Heart right ventricle (tissue), 16 donors: ENCODE measurements around the gene C5orf15. TPM values are rescaled to one million over a fixed set of nuclear protein-coding genes. Genes with fewer than 3 reads are reported as not detected.

ENCODE experiments used
- ATAC-seq, 8 donors: fragments of 200-7000 bp; cut with Tn5 transposase; one replicate each; pipeline ENCODE4 v1.9.1; 2020; ENCODE audit warnings: mild to moderate bottlenecking in 8 of 8, moderate library complexity in 8 of 8, moderate number of reproducible peaks in 1 of 8
- DNase-seq, 2 donors: peaks; one replicate each; pipeline ENCODE4 v3.0.0-alpha.2; 2020
- H3K27ac ChIP-seq, 10 donors: fragments of 200-600 bp; sonication (generic) in 2 of 10; one replicate each; pipeline versions ENCODE4 v1.5.0 to v1.8.0; 2020 to 2022; ENCODE audit warnings: mild to moderate bottlenecking in 3 of 10
- H3K27me3 ChIP-seq, 7 donors: fragments of 200-600 bp; one replicate each; pipeline ENCODE4 v1.8.0; 2021 to 2022; ENCODE audit warnings: mild to moderate bottlenecking in 2 of 7
- H3K36me3 ChIP-seq, 9 donors: fragments of 200-600 bp; sonication (generic) in 1 of 9; one replicate each; pipeline versions ENCODE4 v1.5.0 to v1.8.0; 2020 to 2022; ENCODE audit warnings: mild to moderate bottlenecking in 2 of 9
- H3K4me1 ChIP-seq, 9 donors: fragments of 200-600 bp; sonication (generic) in 1 of 9; one replicate each; pipeline versions ENCODE4 v1.5.0 to v1.8.0; 2020 to 2022; ENCODE audit warnings: mild to moderate bottlenecking in 4 of 9
- H3K4me3 ChIP-seq, 10 donors: fragments of 200-600 bp; sonication (generic) in 2 of 10; one replicate each; pipeline versions ENCODE4 v1.5.0 to v1.8.0; 2020 to 2022; ENCODE audit warnings: mild to moderate bottlenecking in 7 of 10, moderate library complexity in 2 of 10
- H3K9me3 ChIP-seq, 11 donors: fragments of 200-600 bp in 10 of 11; sonication (generic) in 2 of 11; one replicate each; pipeline versions ENCODE4 v1.5.0 to v1.8.0; 2013 to 2022; ENCODE audit warnings: mild to moderate bottlenecking in 2 of 11, control low read depth in 1 of 11, moderate library complexity in 1 of 11
- WGBS, 2 donors: extraction: QIAGEN DNeasy Blood & Tissue Kit; methylation state at CpG; one replicate each; pipeline ENCODE4 v1.1.7; 2013; ENCODE audit warnings: inconsistent platforms in 1 of 2; 5-methylcytosine and 5-hydroxymethylcytosine counted together
- intact Hi-C, 10 donors: fragments of 100-400 bp; cut with DNase I; formaldehyde crosslinking; loops; one replicate each; pipeline versions ENCODE4 v1.11.1 to v1.14.2; 2022
- polyA plus RNA-seq, 2 donors: library from polyadenylated mRNA; stranded (reverse); fragments of 200-250 nt; gene quantifications; one replicate each; pipeline ENCODE4 v1.2.3, GENCODE V29; 2013
- total RNA-seq, 10 donors: library from RNA; stranded (reverse); fragmentation: NEBNext Ultra II Directional in 3 of 10; extraction: Animal tissue kit (Norgen Biotek cat#: 25700) in 3 of 10; gene quantifications; one replicate each; pipeline versions ENCODE4 v1.2.1 to v1.2.4, GENCODE V29; 2021 to 2023
- TF ChIP-seq, protein P1 (sequence below), 9 donors: fragments of 200-600 bp; sonication (generic) in 2 of 9; IDR thresholded peaks; one replicate each; pipeline versions ENCODE4 v1.5.0 to v1.8.0; 2021 to 2022; ENCODE audit warnings: antibody characterized with exemption in 9 of 9, mild to moderate bottlenecking in 5 of 9, moderate library complexity in 1 of 9
- donor health status: Arrhythmogenic right ventricular cardiomyopathy.
- donor health status: ischemic (EF 13 %, LVEDD 7.1; RV severe dilation, severe dysfunction).
- donor health status: healthy with polysubstance abuse.
- donor health status: DM: no; HTN: yes; CAD: no.
- donor health status: DM: no; HTN: no; CAD: no.
- donor health status: ischemic (EF 25% LVEDD 6.9; RV normal size, moderate dysfunction).
- donor health status: ischemic (EF 25% LVEDD 5.7; RV mildly dilated, moderate dysfunction).
- donor health status: healthy.
- donor health status: DM: yes; HTN: yes; CAD: no.
- donor health status: Ischemic cardiomyopathy.
- donor health status: ischemic (EF 35%, LVEDD 5.7; RV mildly dilated, moderate dysfunction).
- donor health status: nonischemic (EF 11% LVEDD 7.7; RV severe dilation, severe dysfunction).
- donor health status: DM: yes; HTN: yes; CAD: no.
- donor health status: PGD.
- donor health status: ischemic (EF 29% LVEDD 5.4; RV normal size, mild dysfunction).
- donor health status: nonischemic (EF 23%, LVEDD 6.1; RV moderate dilation, normal function).

C5orf15 gene
- total and polyA plus RNA-seq, 12 donors, result 22.2 to 55.3 (median 33.9) TPM

- Histone ChIP-seq H3K4me1 (no peaks in the 10 kb centered on the region), H3K27ac (no peak overlapping the region), H3K36me3 (no peaks in the 10 kb centered on the region), H3K9me3 (no peaks in the 10 kb centered on the region), H3K27me3 (peaks cover 0 to 5% (median 0%) of the 10 kb centered on the region in 7 donors), H3K4me3 (no peak overlapping the region)
- intact Hi-C loops, result no loop called here
- TF ChIP-seq, protein P1, sequence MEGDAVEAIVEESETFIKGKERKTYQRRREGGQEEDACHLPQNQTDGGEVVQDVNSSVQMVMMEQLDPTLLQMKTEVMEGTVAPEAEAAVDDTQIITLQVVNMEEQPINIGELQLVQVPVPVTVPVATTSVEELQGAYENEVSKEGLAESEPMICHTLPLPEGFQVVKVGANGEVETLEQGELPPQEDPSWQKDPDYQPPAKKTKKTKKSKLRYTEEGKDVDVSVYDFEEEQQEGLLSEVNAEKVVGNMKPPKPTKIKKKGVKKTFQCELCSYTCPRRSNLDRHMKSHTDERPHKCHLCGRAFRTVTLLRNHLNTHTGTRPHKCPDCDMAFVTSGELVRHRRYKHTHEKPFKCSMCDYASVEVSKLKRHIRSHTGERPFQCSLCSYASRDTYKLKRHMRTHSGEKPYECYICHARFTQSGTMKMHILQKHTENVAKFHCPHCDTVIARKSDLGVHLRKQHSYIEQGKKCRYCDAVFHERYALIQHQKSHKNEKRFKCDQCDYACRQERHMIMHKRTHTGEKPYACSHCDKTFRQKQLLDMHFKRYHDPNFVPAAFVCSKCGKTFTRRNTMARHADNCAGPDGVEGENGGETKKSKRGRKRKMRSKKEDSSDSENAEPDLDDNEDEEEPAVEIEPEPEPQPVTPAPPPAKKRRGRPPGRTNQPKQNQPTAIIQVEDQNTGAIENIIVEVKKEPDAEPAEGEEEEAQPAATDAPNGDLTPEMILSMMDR (IDR thresholded peaks at IDR 0.05), result no peak
- no peak for DNase-seq
- WGBS, 2 donors, result 87 to 91% methylated on average over 6 of the region's 6 CpGs
- no peak for ATAC-seq
Measured at GRCh38 chr5:133916914-133917313, 51.5 kb downstream of the C5orf15 start.

DNA sequence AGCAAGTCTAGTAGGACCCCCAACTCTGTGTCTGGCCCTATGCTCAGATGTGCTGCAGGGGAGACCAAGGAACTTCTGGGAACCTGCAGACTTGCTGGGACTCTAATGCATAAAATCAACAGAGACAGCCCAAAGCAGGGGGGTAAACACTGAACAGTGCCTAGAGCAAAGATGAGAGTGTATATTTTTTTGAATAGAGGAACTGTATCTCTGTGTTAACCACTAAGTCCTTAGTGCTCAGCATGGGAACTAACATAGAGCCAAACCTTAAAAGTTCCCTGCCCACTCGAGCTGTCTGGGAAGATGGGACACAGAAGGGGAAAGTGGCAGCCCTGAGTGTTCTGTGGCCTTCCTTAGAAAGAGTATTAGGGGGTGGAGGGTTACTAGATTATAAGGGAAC, 51.9 kb downstream of the C5orf15 start:
- H3K27ac ChIP-seq, result no peak overlapping the region
- H3K4me1 ChIP-seq, result no peaks in the 10 kb centered on the region
- 71 to 88% methylated on average over 1 of the region's 1 CpG for WGBS, 2 donors
- ATAC-seq (no peak), DNase-seq (no peak)
- intact Hi-C loops, result no loop called here
- TF ChIP-seq, protein P1 (IDR thresholded peaks at IDR 0.05), result no peak
- H3K27me3 ChIP-seq, result peaks cover 0 to 5% (median 0%) of the 10 kb centered on the region in 7 donors
- no peak overlapping the region for H3K4me3 ChIP-seq
- no peaks in the 10 kb centered on the region for H3K36me3 ChIP-seq
- no peaks in the 10 kb centered on the region for H3K9me3 ChIP-seq

DNA sequence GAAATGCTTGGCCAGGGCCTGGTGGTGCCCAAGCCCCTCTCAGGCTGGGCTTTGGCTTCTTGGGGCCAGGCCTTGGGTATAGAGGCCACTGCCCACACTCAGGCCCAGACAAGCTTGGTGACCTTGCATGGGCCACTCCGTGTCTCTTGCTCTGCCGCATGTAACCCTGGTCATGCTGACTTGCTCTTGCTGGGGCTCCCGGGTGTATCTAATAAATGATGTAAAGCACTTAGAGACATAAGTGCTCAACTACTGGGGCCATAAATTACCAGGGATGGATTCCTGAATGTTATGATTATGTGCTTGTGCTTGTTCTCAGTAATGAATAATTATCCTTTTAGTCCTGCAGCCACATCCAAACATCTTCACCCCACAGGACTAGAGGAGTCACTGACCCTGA, 54.0 kb downstream of the C5orf15 start:
- Histone ChIP-seq H3K4me1 (peaks cover 0 to 19% (median 5%) of the 10 kb centered on the region in 9 donors), H3K27me3 (no peaks in the 10 kb centered on the region), H3K36me3 (no peaks in the 10 kb centered on the region), H3K27ac (no peak overlapping the region), H3K4me3 (no peak overlapping the region), H3K9me3 (no peaks in the 10 kb centered on the region)
- TF ChIP-seq, protein P1 (IDR thresholded peaks at IDR 0.05), result no peak
- DNase-seq, result no peak
- intact Hi-C loops, result no loop called here
- no peak for ATAC-seq
- 88 to 94% methylated on average over 3 of the region's 3 CpGs for WGBS, 2 donors

DNA sequence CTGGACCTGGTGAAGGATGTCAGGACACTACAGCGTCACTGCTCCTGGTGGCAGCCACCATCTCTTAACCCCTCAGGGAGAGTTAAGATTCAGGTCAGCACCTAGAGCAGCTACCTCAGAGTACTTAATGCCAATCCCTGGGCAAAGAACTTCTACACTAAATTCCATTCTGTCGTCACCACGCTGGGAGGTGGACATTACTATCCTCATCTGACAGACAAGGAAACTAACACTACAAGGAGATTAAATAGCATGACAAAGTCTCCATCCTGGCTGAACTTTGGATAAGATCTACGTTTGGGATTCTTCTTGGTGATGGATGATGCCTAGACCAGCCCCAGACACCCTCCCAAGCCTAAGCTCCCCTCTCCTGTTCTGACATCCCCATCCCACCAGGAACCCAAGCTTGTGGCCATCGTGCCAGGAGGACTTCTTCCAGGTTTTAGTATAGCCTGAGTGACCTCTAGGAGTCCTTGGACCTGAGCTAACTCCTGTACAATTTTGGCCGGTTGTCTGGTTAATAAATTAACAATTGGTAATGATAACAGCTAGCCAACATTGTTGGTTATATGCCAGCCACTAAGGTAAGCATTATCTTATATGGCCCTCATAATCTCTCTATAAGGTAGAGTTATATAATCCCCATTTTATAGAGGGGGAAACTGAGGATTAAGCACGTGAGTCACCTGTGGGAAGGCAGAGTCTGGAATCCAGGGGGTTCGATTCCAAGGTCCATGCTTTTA, 54.8 kb downstream of the C5orf15 start:
- no peak overlapping the region for H3K27ac ChIP-seq
- intact Hi-C loops, result no loop called here

More for the DNA sequence above, 54.8 kb downstream of the C5orf15 start:
- ATAC-seq (no peak), DNase-seq (no peak)
- TF ChIP-seq, protein P1 (IDR thresholded peaks at IDR 0.05), result no peak
- H3K4me3 ChIP-seq, result no peak overlapping the region
- no peaks in the 10 kb centered on the region for H3K9me3 ChIP-seq
- H3K27me3 ChIP-seq, result no peaks in the 10 kb centered on the region
- 81 to 87% methylated on average over 8 of the region's 8 CpGs for WGBS, 2 donors
- H3K36me3 ChIP-seq, result no peaks in the 10 kb centered on the region
- H3K4me1 ChIP-seq, result peaks cover 0 to 20% (median 5%) of the 10 kb centered on the region in 9 donors
